HG02943 (cell line): ENCODE measurements around the gene EXOC4.
"Not testable (repeated sequence)": the region's sequence is repeated elsewhere in the genome, so short reads cannot be mapped to it uniquely, and the experiment has no call there.

Experiments used
- ATAC-seq: cut with Tn5 transposase; IDR thresholded peaks from one replicate; pipeline ENCODE4 v1.9.1; 2021; ENCODE audit warnings: mild to moderate bottlenecking, low read depth, moderate library complexity; ENCODE audit not compliant: unreplicated experiment

The EXOC4 gene

GRCh38 chr7:133275008-133275407, 22.1 kb downstream of the EXOC4 start:
- ATAC-seq = no peak

- no peak for ATAC-seq
Measured at GRCh38 chr7:133275446-133276095, 22.7 kb downstream of the EXOC4 start.

- ATAC-seq = not testable (repeated sequence)
Measured at GRCh38 chr7:133278975-133279374, 26.1 kb downstream of the EXOC4 start.

GRCh38 chr7:133282094-133282493, 29.2 kb downstream of the EXOC4 start:
- no peak for ATAC-seq

GRCh38 chr7:133284092-133284491, 31.2 kb downstream of the EXOC4 start:
- no peak for ATAC-seq

GRCh38 chr7:133288970-133289369, 36.1 kb downstream of the EXOC4 start:
- ATAC-seq = no peak

- no peak for ATAC-seq
Measured at GRCh38 chr7:133290041-133290440, 37.2 kb downstream of the EXOC4 start.

- no peak for ATAC-seq
Measured at GRCh38 chr7:133290676-133291333, 37.9 kb downstream of the EXOC4 start.

GRCh38 chr7:133292631-133293030, 39.8 kb downstream of the EXOC4 start:
- no peak for ATAC-seq

- no peak for ATAC-seq
Measured at GRCh38 chr7:133293384-133294160, 40.7 kb downstream of the EXOC4 start.

GRCh38 chr7:133294234-133294633, 41.4 kb downstream of the EXOC4 start:
- no peak for ATAC-seq

GRCh38 chr7:133295484-133295883, 42.6 kb downstream of the EXOC4 start:
- ATAC-seq = no peak

GRCh38 chr7:133297093-133297492, 44.2 kb downstream of the EXOC4 start:
- ATAC-seq = no peak

- ATAC-seq = no peak
Measured at GRCh38 chr7:133298080-133298479, 45.2 kb downstream of the EXOC4 start.

GRCh38 chr7:133299676-133300075, 46.8 kb downstream of the EXOC4 start:
- ATAC-seq = no peak

- ATAC-seq = no peak
Measured at GRCh38 chr7:133300088-133300487, 47.2 kb downstream of the EXOC4 start.

GRCh38 chr7:133300811-133301210, 47.9 kb downstream of the EXOC4 start:
- no peak for ATAC-seq

- ATAC-seq = no peak
Measured at GRCh38 chr7:133301444-133301843, 48.6 kb downstream of the EXOC4 start.

- ATAC-seq = no peak
Measured at GRCh38 chr7:133303372-133303771, 50.5 kb downstream of the EXOC4 start.

GRCh38 chr7:133303931-133304330, 51.1 kb downstream of the EXOC4 start:
- no peak for ATAC-seq

- no peak for ATAC-seq
Measured at GRCh38 chr7:133309333-133309732, 56.5 kb downstream of the EXOC4 start.
